ENCODE data around the gene SP7. TPM values are rescaled to one million over a fixed set of nuclear protein-coding genes. Genes with fewer than 3 reads are reported as not detected.
"Not testable (repeated sequence)": the region's sequence is repeated elsewhere in the genome, so short reads cannot be mapped to it uniquely, and the experiment has no call there.

SP7 gene
- total and polyA plus RNA-seq, 2 donors (not counting 3 experiments of a cell fraction or from before 2014, with no cell fraction given): not detected

GRCh38 chr12:53299101-53299453 lies 37.1 kb downstream of the SP7 start:
- dilution Hi-C loops (cut with MboI; ENCODE audit: extremely low pct_ligation_motif_present, low sequenced_read_pairs): no loop called here
- H3K79me2 ChIP-seq (ENCODE audit: control insufficient read depth, insufficient read depth, low read length): peaks cover 32% of the 10 kb centered on the region
- no peak for FAIRE-seq

GRCh38 chr12:53298164-53298563 lies 38.0 kb downstream of the SP7 start:
- Histone ChIP-seq H4K20me1 (replicated peaks; ENCODE audit: control insufficient read depth, extremely low read depth, insufficient read depth, low read length) (no peaks in the 10 kb centered on the region), H3K79me2 (ENCODE audit: control insufficient read depth, insufficient read depth, low read length) (peaks cover 32% of the 10 kb centered on the region), H3K36me3 (ENCODE audit: control insufficient read depth in 2 of 2, extremely low read depth in 1 of 2, insufficient read depth in 2 of 2, low read length in 2 of 2) (peaks cover 0 to 9% of the 10 kb centered on the region in 2 experiments), H3K9ac (replicated peaks; ENCODE audit: extremely low read depth, insufficient read depth, low read length) (no peak overlapping the region), H3K9me1 (replicated peaks; ENCODE audit: control insufficient read depth, extremely low read depth, insufficient read depth, low read length) (no peaks in the 10 kb centered on the region), H3K9me3 (replicated peaks; ENCODE audit: control insufficient read depth, insufficient read depth, low read length) (no peaks in the 10 kb centered on the region), H3K4me1 (ENCODE audit: control insufficient read depth, extremely low read depth, insufficient read depth, low read length) (peaks cover 35% of the 10 kb centered on the region), H3K27ac (ENCODE audit: insufficient read depth, low read depth, low read length) (no peak overlapping the region), H2AFZ (ENCODE audit: low read depth, low read length) (no peak overlapping the region), H3K27me3 (ENCODE audit: control insufficient read depth in 2 of 2, insufficient read depth in 2 of 2, low read length in 2 of 2) (no peaks in the 10 kb centered on the region), H3K4me3 (replicated peaks in 1 of 3; ENCODE audit: insufficient read depth in 1 of 3, low read depth in 1 of 3, low read length in 3 of 3) (no peak overlapping the region), H3K4me2 (ENCODE audit: insufficient read depth, low read length) (peak overlapping the region; percentile 12)
- CTCF ChIA-PET: interaction anchor here (0.9 to 5.1 kb wide), 9 partner anchors 10 to 232 kb away, joined by 4 to 49 read pairs (median 6); partner anchors contain the start of gene AAAS
- FAIRE-seq (peak; percentile 69), DNase-seq (ENCODE audit: low read depth, low spot score) (peak; percentile 42)
- no TSS peak for BruUV-seq (replicated peaks)
- intact Hi-C loops (cut with micrococcal nuclease): no loop called here
- peak; percentile 9 for TF ChIP-seq FOS (IDR thresholded peaks at IDR 0.05; ENCODE audit: borderline replicate concordance, insufficient read depth, low read length)
- TF ChIP-seq GATA2 (IDR thresholded peaks at IDR 0.05; ENCODE audit: insufficient read depth, insufficient read length, low read depth, low read length): no peak
- dilution Hi-C loops (cut with MboI; ENCODE audit: extremely low pct_ligation_motif_present, low sequenced_read_pairs): no loop called here
- POLR2A ChIA-PET: no interaction called here

More at GRCh38 chr12:53299101-53299453, 37.1 kb downstream of the SP7 start:
- intact Hi-C loops (cut with micrococcal nuclease): loop anchor here (1.0 kb wide), 1 partner anchor 22 kb away; the partner anchor contains the start of gene AAAS
- Histone ChIP-seq H3K27me3 (ENCODE audit: control insufficient read depth in 2 of 2, insufficient read depth in 2 of 2, low read length in 2 of 2) (no peaks in the 10 kb centered on the region), H3K9ac (replicated peaks; ENCODE audit: extremely low read depth, insufficient read depth, low read length) (no peak overlapping the region), H2AFZ (ENCODE audit: low read depth, low read length) (no peak overlapping the region), H3K4me2 (ENCODE audit: insufficient read depth, low read length) (peak overlapping the region; percentile 29), H3K9me3 (replicated peaks; ENCODE audit: control insufficient read depth, insufficient read depth, low read length) (no peaks in the 10 kb centered on the region), H3K27ac (ENCODE audit: insufficient read depth, low read depth, low read length) (peak overlapping the region; percentile 42), H3K4me1 (ENCODE audit: control insufficient read depth, extremely low read depth, insufficient read depth, low read length) (peaks cover 35% of the 10 kb centered on the region), H3K9me1 (replicated peaks; ENCODE audit: control insufficient read depth, extremely low read depth, insufficient read depth, low read length) (no peaks in the 10 kb centered on the region), H3K4me3 (replicated peaks in 1 of 3; ENCODE audit: insufficient read depth in 1 of 3, low read depth in 1 of 3, low read length in 3 of 3) (peak overlapping the region in 2 of 3 experiments; percentile 57 to 65), H3K36me3 (ENCODE audit: control insufficient read depth in 2 of 2, extremely low read depth in 1 of 2, insufficient read depth in 2 of 2, low read length in 2 of 2) (peaks cover 3 to 12% of the 10 kb centered on the region in 2 experiments), H4K20me1 (replicated peaks; ENCODE audit: control insufficient read depth, extremely low read depth, insufficient read depth, low read length) (no peaks in the 10 kb centered on the region)
- TF ChIP-seq GATA2 (IDR thresholded peaks at IDR 0.05; ENCODE audit: insufficient read depth, insufficient read length, low read depth, low read length) (no peak), JUN (IDR thresholded peaks at IDR 0.05; ENCODE audit: borderline replicate concordance, insufficient read depth, insufficient read length, low read depth) (peak; percentile 57), FOS (IDR thresholded peaks at IDR 0.05; ENCODE audit: borderline replicate concordance, insufficient read depth, low read length) (peak; percentile 35)
- POLR2A ChIA-PET: interaction anchor here (0.7 kb wide), 1 partner anchor 58 kb away, joined by 5 read pairs; no protein-coding TSS in a partner anchor
- no TSS peak for BruUV-seq (replicated peaks)
- CTCF ChIA-PET: interaction anchor here (0.8 to 5.1 kb wide), 9 partner anchors 11 to 209 kb away, joined by 3 to 49 read pairs (median 5); partner anchors contain the start of gene AAAS
- peak; percentile 72 for DNase-seq (ENCODE audit: low read depth, low spot score)

- DNase-seq (ENCODE audit: low read depth, low spot score); dilution Hi-C loops (cut with MboI; ENCODE audit: extremely low pct_ligation_motif_present, low sequenced_read_pairs); H3K27me3 ChIP-seq (ENCODE audit: control insufficient read depth in 2 of 2, insufficient read depth in 2 of 2, low read length in 2 of 2); H3K4me3 ChIP-seq (replicated peaks in 1 of 3; ENCODE audit: insufficient read depth in 1 of 3, low read depth in 1 of 3, low read length in 3 of 3); H4K20me1 ChIP-seq (replicated peaks; ENCODE audit: control insufficient read depth, extremely low read depth, insufficient read depth, low read length); H3K9ac ChIP-seq (replicated peaks; ENCODE audit: extremely low read depth, insufficient read depth, low read length); H3K9me1 ChIP-seq (replicated peaks; ENCODE audit: control insufficient read depth, extremely low read depth, insufficient read depth, low read length); H3K36me3 ChIP-seq (ENCODE audit: control insufficient read depth in 2 of 2, extremely low read depth in 1 of 2, insufficient read depth in 2 of 2, low read length in 2 of 2); FAIRE-seq; H3K9me3 ChIP-seq (replicated peaks; ENCODE audit: control insufficient read depth, insufficient read depth, low read length); intact Hi-C loops (cut with micrococcal nuclease); BruUV-seq (replicated peaks); H2AFZ ChIP-seq (ENCODE audit: low read depth, low read length); H3K27ac ChIP-seq (ENCODE audit: insufficient read depth, low read depth, low read length); H3K4me2 ChIP-seq (ENCODE audit: insufficient read depth, low read length); POLR2A ChIA-PET: not testable (repeated sequence)
- Histone ChIP-seq H3K4me1 (ENCODE audit: control insufficient read depth, extremely low read depth, insufficient read depth, low read length) (peaks cover 35% of the 10 kb centered on the region), H3K79me2 (ENCODE audit: control insufficient read depth, insufficient read depth, low read length) (peaks cover 32% of the 10 kb centered on the region)
- CTCF ChIA-PET: interaction anchor here (3.4 to 5.1 kb wide), 2 partner anchors 24 to 83 kb away, joined by 36 to 49 read pairs; partner anchors contain the start of gene AAAS
These were observed 39.0 kb downstream of the SP7 start for GRCh38 chr12:53297106-53297505.

Measured in endothelial cell of umbilical vein (primary cell).